NCI-H526 (cell line): ENCODE measurements around the gene ZNF205.
A peak's percentile ranks its signal among the peaks of the same experiment; 100 is the strongest.
"Not testable (repeated sequence)": the region's sequence is repeated elsewhere in the genome, so short reads cannot be mapped to it uniquely, and the experiment has no call there.

Experiments used
- DNase-seq, 2 experiments: peaks; one replicate each; lab custom pipeline; 2025; lab: John Stamatoyannopoulos, UW

Gene ZNF205

DNA sequence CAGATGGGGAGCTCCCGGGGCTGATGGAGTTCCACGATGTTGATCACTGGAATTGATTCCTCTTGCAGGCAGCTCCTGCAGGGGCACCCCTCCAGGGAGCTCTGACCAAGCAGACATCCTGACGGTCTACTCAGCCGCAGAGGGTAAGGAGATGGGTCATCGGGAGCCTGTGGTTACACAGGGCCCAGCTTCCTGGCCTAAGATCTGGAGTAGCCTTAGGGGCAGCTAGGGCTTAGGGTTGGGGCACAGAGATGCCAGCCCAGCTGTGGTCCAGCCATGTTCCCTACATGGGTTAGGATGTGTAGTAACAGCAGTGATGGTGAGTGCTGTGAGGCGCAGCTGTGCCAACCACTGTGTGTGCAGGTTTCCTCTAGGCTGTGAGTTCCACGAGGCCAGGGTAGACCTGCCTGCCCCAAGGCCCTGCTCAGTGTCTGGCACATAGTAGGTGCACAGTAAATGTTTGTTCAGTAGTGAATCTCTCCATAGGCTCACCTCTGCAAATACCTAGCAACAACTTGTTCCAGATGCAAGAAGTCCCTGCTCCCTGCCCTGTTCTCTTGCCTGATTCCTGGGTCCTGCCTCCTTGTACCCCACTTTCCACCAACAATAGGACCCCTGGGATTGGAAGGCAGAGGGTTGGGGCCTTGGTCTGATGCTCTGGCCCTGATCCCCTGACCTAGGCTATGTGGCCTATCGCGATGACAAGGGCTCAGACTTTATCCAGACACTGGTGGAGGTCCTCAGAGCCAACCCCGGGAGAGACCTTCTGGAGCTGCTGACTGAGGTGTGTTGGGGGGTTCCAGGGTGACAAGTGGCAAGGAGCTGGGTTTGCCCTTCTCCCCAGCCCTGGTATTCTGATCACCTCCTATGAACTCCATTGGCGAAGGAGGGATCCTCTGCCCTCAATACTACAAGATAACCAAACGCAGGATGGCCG is 36.1 kb downstream of the ZNF205 start:
- DNase-seq = no peak

DNA sequence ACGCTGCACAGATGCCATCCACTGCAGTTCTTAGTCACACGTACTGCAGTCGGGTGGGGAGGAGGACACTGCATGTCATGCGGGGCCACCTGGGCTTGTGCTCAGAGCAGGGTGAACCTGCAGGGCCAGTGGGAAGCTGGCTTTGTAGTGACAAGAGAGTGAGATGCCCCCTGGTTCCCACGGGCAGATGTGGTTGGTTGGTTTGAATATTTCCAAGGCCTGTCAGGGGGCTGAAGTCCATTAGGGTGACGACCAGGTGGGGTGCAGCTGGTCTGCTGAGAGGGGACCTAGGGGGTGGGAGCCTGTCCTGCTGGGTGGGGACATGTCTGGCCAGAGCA is 36.8 kb downstream of the ZNF205 start:
- no peak for DNase-seq

- DNase-seq = peak in 1 of 2 experiments; percentile 68
Measured at GRCh38 chr16:3149630-3150345, 37.4 kb downstream of the ZNF205 start.

- peak; percentile 90 to 95 for DNase-seq
Measured at GRCh38 chr16:3150346-3151218, 38.2 kb downstream of the ZNF205 start.

DNA sequence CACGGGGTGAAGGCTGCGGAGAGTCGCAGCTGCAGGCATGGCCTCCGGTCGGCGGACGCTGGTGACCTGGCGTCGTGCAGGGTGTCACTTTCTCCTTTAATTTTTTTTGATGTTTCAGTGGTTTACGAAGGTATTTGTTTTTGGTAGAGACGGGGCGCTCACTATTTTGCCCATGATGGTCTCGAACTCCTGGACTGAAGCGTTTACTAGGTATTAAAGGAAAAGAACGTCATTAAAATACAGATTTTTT is 39.6 kb downstream of the ZNF205 start:
- DNase-seq = no peak

DNA sequence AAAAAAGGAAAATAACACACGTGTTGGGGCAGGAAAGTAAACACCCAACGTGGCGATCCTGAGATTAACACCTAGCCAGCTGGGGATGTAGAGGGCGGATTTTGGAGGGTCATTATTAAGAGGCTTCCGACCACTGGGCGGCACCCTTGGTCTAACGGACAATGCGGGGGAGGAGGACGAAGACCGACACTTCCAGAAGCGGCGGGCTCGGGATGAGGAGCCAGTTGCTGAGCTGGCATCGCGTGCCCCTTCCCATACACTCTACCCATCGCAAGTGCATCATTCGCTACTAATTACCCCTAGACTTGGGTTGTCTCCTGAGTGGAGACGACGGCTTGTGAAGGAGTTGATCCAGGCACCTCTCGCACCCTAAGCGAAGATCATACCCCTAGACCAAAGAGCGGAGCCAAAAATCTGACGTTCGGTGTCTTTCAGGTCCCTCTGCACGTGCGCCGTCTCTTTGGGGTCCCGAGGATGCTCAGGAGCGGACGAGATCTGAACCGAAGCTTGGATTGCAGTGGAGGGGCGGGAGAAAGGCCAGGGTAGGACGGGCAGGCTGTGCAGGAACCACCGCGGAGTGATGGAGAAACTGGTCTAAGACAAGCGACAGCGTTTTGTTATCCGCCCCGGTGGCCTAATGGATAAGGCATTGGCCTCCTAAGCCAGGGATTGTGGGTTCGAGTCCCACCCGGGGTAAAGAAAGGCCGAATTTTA is 40.0 kb downstream of the ZNF205 start:
- DNase-seq = peak; percentile 80 to 84

GRCh38 chr16:3152991-3153368 is 40.6 kb downstream of the ZNF205 start:
- DNase-seq = no peak

GRCh38 chr16:3155181-3155580 is 42.8 kb downstream of the ZNF205 start:
- DNase-seq = no peak

DNA sequence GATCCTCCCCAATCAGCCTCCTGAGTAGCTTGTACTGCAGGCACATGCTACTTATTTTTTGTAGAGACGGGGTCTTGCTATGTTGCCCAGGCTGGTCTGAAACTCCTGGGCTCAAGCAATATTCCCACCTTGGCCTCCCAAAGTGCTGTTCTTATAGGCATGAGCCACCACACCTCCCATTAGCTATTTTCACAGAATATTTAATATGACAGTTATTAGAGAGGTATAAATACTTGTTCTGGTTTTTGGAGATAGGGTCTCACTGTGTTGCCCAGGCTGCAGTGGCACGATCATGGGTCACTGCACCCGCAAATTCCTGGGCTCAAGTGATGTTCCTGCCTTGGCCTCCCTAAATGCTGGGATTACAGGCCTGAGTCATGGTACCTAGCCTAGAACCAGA is 43.6 kb downstream of the ZNF205 start:
- DNase-seq = no peak

- DNase-seq = peak; percentile 48 to 75
Measured at GRCh38 chr16:3157229-3158025, 45.0 kb downstream of the ZNF205 start.

DNA sequence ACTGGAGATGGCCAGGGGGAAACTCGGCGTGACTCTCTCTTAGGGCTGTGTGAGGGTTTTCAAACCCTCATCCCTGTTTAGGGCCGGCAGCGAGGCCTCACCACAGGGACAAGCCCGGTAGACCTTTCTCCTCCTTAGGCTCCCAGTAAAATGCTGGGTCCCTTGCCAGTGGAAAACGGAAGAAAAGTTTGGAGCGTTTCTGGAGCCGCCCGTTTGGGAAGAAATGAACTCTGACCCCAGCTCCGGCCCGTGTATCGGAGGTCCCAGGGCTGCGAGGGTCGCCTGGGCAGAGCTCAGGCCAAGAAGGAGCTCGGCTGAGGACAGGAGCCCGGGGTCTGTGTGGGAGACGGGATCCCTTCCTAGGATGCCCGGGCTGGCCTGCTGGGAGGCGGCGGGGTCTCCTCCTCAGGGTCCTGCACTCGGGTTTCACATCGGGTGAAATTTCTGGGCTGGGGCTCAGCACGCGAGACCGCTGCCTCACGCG is 45.7 kb downstream of the ZNF205 start:
- DNase-seq = peak in 1 of 2 experiments; percentile 33

- DNase-seq = peak; percentile 49 to 66
Measured at GRCh38 chr16:3158510-3159314, 46.3 kb downstream of the ZNF205 start.

DNA sequence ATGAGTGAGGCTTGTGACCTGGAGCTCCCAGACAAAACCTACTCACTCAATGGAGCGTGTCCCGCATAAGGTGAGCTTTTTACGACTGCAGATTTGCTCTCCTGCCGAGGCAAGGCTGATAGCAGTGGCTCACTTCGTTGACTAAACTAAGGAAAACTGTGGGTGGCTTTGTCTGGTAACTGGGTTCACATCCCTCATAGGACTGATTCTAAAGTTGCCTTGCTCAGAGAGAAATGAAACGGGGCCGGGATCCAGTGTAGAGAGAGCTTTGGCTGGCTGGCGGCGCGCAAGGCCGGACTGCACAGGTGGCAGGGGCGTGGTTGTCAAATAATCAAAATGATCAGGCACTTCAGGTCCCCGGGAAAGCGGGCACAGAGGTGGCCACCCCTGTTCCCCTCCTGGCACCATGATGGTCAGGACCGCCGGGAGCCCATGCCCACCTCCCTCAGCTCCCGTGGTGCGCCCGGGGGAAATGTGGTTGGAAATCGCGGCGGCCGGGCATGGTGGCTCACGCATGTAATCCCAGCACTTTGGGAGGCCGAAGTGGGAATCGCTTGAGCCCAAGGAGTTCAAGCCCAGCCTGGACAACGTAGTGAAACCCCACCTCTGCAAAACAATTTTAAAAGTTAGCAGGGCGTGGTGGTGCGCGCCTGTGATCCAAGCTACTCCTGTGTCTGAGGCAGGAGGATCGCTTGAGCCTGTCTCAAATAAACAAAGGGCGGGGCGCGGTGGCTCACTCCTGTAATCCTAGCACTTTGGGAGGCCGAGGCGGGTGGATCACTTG is 49.0 kb downstream of the ZNF205 start:
- peak; percentile 33 to 74 for DNase-seq

DNA sequence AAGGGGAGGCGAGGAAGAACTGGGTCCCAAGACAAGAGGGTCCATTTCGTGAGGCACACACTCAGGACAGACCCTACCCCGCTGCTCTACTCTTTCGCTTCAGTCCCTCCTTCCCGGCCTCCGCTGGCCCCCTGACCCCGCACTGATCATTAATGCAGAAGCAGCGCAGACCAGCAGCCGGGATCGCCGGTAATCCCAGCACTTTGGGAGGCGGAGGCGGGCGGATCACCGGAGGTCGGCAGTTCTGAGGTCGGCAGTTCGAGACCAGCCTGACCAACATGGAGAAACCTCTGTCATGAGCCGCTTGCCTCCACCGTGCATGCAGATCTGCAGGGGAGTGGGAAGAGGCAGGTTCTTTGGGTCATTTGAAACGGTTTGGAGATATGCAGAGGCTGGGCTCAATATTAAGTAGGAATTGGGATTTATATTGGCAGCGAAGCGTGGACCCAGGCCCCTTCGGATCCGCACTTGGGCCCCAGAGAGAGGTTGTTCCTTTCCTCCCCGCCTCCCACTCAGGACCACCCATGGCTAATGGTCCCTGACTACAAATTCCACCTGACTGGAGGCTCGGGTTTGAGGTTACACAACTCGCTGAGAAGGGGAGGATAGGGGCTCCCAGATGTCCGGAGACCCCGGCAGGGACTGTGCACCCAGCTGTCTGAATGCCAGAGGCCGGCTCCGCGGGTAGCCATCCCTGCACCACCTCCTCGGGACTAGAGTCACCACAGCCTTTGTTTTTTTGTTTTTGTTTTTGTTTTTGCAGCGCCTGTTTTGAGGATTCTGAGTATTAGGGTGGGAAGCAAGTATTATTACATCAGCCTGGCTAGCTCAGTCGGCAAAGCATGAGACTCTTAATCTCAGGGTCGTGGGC is 52.0 kb downstream of the ZNF205 start:
- DNase-seq = no peak

GRCh38 chr16:3165111-3165822 is 52.9 kb downstream of the ZNF205 start:
- no peak for DNase-seq

GRCh38 chr16:3166505-3166886 is 54.1 kb downstream of the ZNF205 start:
- no peak for DNase-seq

- not testable (repeated sequence) for DNase-seq
Measured at GRCh38 chr16:3168729-3169128, 56.3 kb downstream of the ZNF205 start.
